Lower leg skin (tissue), 3 donors: Measurements from ENCODE around the gene CTDSPL2.

Source experiments
- POLR2A ChIP-seq, 2 donors: fragments of 450-650 bp; IDR thresholded peaks; one replicate each; pipeline ENCODE4 v1.6.1; 2016 to 2017; ENCODE audit warnings: antibody characterized with exemption in 2 of 2, mild to moderate bottlenecking in 1 of 2, moderate library complexity in 1 of 2
- TF ChIP-seq, protein P1 (sequence below), 3 donors: fragments of 450-650 bp; IDR thresholded peaks; one replicate each; pipeline ENCODE4 v1.5.1; 2016; ENCODE audit warnings: antibody characterized with exemption in 3 of 3, mild to moderate bottlenecking in 3 of 3, moderate library complexity in 2 of 3

DNA sequence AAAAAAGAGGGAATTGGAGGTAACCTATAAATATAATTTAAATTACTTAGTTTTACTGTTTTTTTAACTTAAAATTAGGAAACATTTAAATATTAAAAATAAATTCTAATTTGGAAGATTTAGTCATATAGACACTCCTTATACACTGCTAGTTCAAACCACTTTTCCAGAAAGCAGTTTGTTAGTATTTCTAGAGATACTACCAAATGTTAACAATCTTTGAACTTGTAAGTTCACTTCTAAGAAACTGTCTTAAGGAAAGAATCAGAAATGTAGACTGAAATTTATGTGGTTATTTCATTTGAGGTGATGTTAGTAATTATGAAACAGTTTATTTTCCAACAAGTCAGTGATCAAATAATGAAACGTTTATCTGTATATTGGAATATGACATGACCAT lies 22.7 kb downstream of the CTDSPL2 start:
- TF ChIP-seq, protein P1, sequence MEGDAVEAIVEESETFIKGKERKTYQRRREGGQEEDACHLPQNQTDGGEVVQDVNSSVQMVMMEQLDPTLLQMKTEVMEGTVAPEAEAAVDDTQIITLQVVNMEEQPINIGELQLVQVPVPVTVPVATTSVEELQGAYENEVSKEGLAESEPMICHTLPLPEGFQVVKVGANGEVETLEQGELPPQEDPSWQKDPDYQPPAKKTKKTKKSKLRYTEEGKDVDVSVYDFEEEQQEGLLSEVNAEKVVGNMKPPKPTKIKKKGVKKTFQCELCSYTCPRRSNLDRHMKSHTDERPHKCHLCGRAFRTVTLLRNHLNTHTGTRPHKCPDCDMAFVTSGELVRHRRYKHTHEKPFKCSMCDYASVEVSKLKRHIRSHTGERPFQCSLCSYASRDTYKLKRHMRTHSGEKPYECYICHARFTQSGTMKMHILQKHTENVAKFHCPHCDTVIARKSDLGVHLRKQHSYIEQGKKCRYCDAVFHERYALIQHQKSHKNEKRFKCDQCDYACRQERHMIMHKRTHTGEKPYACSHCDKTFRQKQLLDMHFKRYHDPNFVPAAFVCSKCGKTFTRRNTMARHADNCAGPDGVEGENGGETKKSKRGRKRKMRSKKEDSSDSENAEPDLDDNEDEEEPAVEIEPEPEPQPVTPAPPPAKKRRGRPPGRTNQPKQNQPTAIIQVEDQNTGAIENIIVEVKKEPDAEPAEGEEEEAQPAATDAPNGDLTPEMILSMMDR (IDR thresholded peaks at IDR 0.05), result no peak
- no peak for TF ChIP-seq POLR2A (IDR thresholded peaks at IDR 0.05)
